ENCODE measurements around the gene HS6ST1.

HS6ST1 gene

GRCh38 chr2:128236491-128237035 lies 82.1 kb downstream of the HS6ST1 start:
- Histone ChIP-seq H3K4me3 (ENCODE audit: low read depth, low read length) (no peak overlapping the region), H3K27ac (ENCODE audit: extremely low read depth, low read depth, low read length) (no peak overlapping the region), H3K36me3 (ENCODE audit: control insufficient read depth in 2 of 2, insufficient read depth in 1 of 2, low read length in 2 of 2) (no peaks in the 10 kb centered on the region; a peak in 1 of 3 replicates), H3K9me3 (ENCODE audit: control insufficient read depth, insufficient read depth, low read depth, low read length) (no peaks in the 10 kb centered on the region), H3K4me1 (ENCODE audit: control insufficient read depth, insufficient read depth, low read length) (no peaks in the 10 kb centered on the region; the same call in 1 of the 2 replicates)
- ChIA-PET CTCF (interaction anchor here (0.6 to 1.3 kb wide), 4 partner anchors 49 to 201 kb away, joined by 3 to 7 read pairs (median 4); no protein-coding TSS in a partner anchor), POLR2A (interaction anchor here (0.6 kb wide), 1 partner anchor 1929 kb away, joined by 3 read pairs; no protein-coding TSS in a partner anchor)
- TF ChIP-seq ZIC2 (tag by site-specific recombination; IDR thresholded peaks at IDR 0.05) (peak; percentile 28; the same call in 1 of the 2 replicates), ATF2 (tag by site-specific recombination; IDR thresholded peaks at IDR 0.05; ENCODE audit: low read depth) (no peak), ZNF394 (tag by site-specific recombination; IDR thresholded peaks at IDR 0.05; ENCODE audit: borderline replicate concordance) (no peak)

GRCh38 chr2:128235581-128235980 lies 83.1 kb downstream of the HS6ST1 start:
- TF ChIP-seq ZSCAN30 (tag by site-specific recombination; IDR thresholded peaks at IDR 0.05) (no peak), ZBTB26 (tag by site-specific recombination; optimal IDR thresholded peaks at IDR 0.05) (no peak), ZBTB11 (tag by site-specific recombination; conservative IDR thresholded peaks at IDR 0.05; ENCODE audit: low read depth) (no peak), OSR2 (tag by site-specific recombination; IDR thresholded peaks at IDR 0.05) (no peak), BCL6B (tag by site-specific recombination; IDR thresholded peaks at IDR 0.05) (no peak)
- CTCF ChIA-PET = interaction anchor here (1.1 kb wide), 1 partner anchor 172 kb away, joined by 4 read pairs; no protein-coding TSS in a partner anchor
- POLR2A ChIA-PET = no interaction called here
- no peaks in the 10 kb centered on the region; a peak in 1 of 3 replicates for H3K36me3 ChIP-seq (ENCODE audit: control insufficient read depth in 2 of 2, insufficient read depth in 1 of 2, low read length in 2 of 2)
- no peaks in the 10 kb centered on the region for H3K9me3 ChIP-seq (ENCODE audit: control insufficient read depth, insufficient read depth, low read depth, low read length)
- no peaks in the 10 kb centered on the region; the same call in 1 of the 2 replicates for H3K4me1 ChIP-seq (ENCODE audit: control insufficient read depth, insufficient read depth, low read length)
- H3K27ac ChIP-seq (ENCODE audit: extremely low read depth, low read depth, low read length) = no peak overlapping the region
- no peak overlapping the region for H3K4me3 ChIP-seq (ENCODE audit: low read depth, low read length)

GRCh38 chr2:128234613-128235012 lies 84.1 kb downstream of the HS6ST1 start:
- no peaks in the 10 kb centered on the region; a peak in 1 of 3 replicates for H3K36me3 ChIP-seq (ENCODE audit: control insufficient read depth in 2 of 2, insufficient read depth in 1 of 2, low read length in 2 of 2)
- TF ChIP-seq ZIC2 (tag by site-specific recombination; IDR thresholded peaks at IDR 0.05) = peak; percentile 96
- no peak for TF ChIP-seq ZNF645 (tag by site-specific recombination; IDR thresholded peaks at IDR 0.05)
- no peaks in the 10 kb centered on the region for H3K9me3 ChIP-seq (ENCODE audit: control insufficient read depth, insufficient read depth, low read depth, low read length)
- ChIA-PET POLR2A (interaction anchor here (0.6 kb wide), 1 partner anchor 445 kb away, joined by 3 read pairs; no protein-coding TSS in a partner anchor), CTCF (interaction anchor here (0.6 to 1.3 kb wide), 7 partner anchors 55 to 1151 kb away, joined by 3 to 6 read pairs (median 3); no protein-coding TSS in a partner anchor)
- no peak overlapping the region for H3K4me3 ChIP-seq (ENCODE audit: low read depth, low read length)
- no peaks in the 10 kb centered on the region; the same call in 1 of the 2 replicates for H3K4me1 ChIP-seq (ENCODE audit: control insufficient read depth, insufficient read depth, low read length)
- H3K27ac ChIP-seq (ENCODE audit: extremely low read depth, low read depth, low read length) = no peak overlapping the region
